HUES48 (cell line): ENCODE results near the gene HSPA9.
"Not testable (repeated sequence)": the region's sequence is repeated elsewhere in the genome, so short reads cannot be mapped to it uniquely, and the experiment has no call there.

Experiments
- H3K27ac ChIP-seq: one replicate; pipeline ENCODE4 v1.7.0; 2013; ENCODE audit warnings: low read depth, low read length, inconsistent platforms
- H3K27me3 ChIP-seq: 2 replicates; pipeline ENCODE4 v1.6.1; 2013; ENCODE audit warnings: mild to moderate bottlenecking, low read length; ENCODE audit not compliant: control insufficient read depth, insufficient read depth
- H3K36me3 ChIP-seq: 2 replicates; pipeline ENCODE4 v1.6.1; 2013; ENCODE audit warnings: low read length; ENCODE audit not compliant: control insufficient read depth, insufficient read depth
- H3K4me1 ChIP-seq: 2 replicates; pipeline ENCODE4 v1.6.1; 2013; ENCODE audit warnings: mild to moderate bottlenecking, low read length; ENCODE audit not compliant: control insufficient read depth, insufficient read depth
- H3K4me3 ChIP-seq: 2 replicates; pipeline ENCODE4 v1.5.1; 2013; ENCODE audit warnings: mild to moderate bottlenecking, low read depth, low read length
- H3K9ac ChIP-seq: 2 replicates; pipeline ENCODE4 v1.6.1; 2013; ENCODE audit warnings: mild to moderate bottlenecking, low read depth, low read length, moderate library complexity
- H3K9me3 ChIP-seq: 2 replicates; pipeline ENCODE4 v1.6.1; 2013; ENCODE audit warnings: low read length; ENCODE audit not compliant: control insufficient read depth, insufficient read depth

The HSPA9 gene

DNA sequence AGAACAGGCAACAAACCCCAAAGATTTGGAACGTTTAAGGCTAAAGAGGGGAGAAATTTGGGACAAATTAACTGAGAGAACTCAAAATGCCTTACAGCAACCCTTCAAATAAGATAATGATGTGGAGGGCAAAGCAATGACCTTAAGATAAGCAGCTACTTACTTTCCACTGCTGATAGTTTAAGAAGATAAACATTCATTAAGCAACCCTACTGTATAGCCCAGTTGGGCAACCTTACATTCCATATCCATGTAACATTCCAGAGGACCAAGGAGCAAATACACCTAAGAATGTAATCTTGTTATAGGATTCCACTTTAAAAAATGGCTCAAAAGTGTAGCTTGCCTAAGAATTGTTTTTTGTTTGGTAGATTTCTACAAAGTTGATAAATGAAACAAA is 47.0 kb downstream of the HSPA9 start:
- Histone ChIP-seq H3K9me3 (no peaks in the 10 kb centered on the region), H3K27me3 (no peaks in the 10 kb centered on the region), H3K27ac (peak overlapping the region; percentile 15), H3K36me3 (peaks cover 15% of the 10 kb centered on the region; the same call in 1 of the 2 replicates), H3K4me1 (no peaks in the 10 kb centered on the region), H3K9ac (no peak overlapping the region), H3K4me3 (no peak overlapping the region)

- no peak overlapping the region for H3K27ac ChIP-seq
- H3K36me3 ChIP-seq, result peaks cover 12% of the 10 kb centered on the region; the same call in 1 of the 2 replicates
- H3K4me1 ChIP-seq, result no peaks in the 10 kb centered on the region
Measured at GRCh38 chr5:138527170-138527569, 48.0 kb downstream of the HSPA9 start.

GRCh38 chr5:138523406-138523805 is 51.8 kb downstream of the HSPA9 start:
- Histone ChIP-seq H3K9me3 (no peaks in the 10 kb centered on the region), H3K9ac (no peak overlapping the region), H3K4me1 (no peaks in the 10 kb centered on the region), H3K27me3 (no peaks in the 10 kb centered on the region), H3K27ac (no peak overlapping the region), H3K4me3 (no peak overlapping the region), H3K36me3 (peaks cover 20% of the 10 kb centered on the region)

More at GRCh38 chr5:138527170-138527569, 48.0 kb downstream of the HSPA9 start:
- no peak overlapping the region for H3K4me3 ChIP-seq
- no peaks in the 10 kb centered on the region for H3K27me3 ChIP-seq
- H3K9ac ChIP-seq, result no peak overlapping the region
- no peaks in the 10 kb centered on the region for H3K9me3 ChIP-seq

GRCh38 chr5:138520971-138521370 is 54.2 kb downstream of the HSPA9 start:
- Histone ChIP-seq H3K9ac (no peak overlapping the region), H3K27me3 (no peaks in the 10 kb centered on the region), H3K4me3 (no peak overlapping the region), H3K9me3 (no peaks in the 10 kb centered on the region), H3K4me1 (no peaks in the 10 kb centered on the region), H3K27ac (no peak overlapping the region), H3K36me3 (peaks cover 43% of the 10 kb centered on the region)

DNA sequence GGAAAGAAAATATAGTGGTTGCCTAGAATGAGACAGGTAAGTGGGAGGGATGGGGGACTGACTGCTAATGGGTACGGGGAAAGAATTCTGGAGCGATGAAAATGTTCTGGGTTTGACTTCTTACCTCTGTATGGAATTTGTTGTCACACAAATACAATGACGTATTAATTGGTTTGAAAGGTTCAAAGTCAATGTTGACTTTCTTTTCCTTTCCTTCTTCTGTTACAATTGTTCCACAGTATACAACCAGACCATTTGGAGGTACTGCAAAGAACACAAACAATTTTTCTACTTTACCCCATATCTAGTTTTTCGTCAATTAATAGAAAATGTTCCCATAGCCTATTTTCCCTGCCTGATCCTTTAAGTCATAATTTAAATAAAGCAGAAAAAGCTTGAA is 57.8 kb downstream of the HSPA9 start:
- Histone ChIP-seq H3K27me3 (no peaks in the 10 kb centered on the region), H3K4me3 (no peak overlapping the region), H3K9me3 (no peaks in the 10 kb centered on the region), H3K9ac (no peak overlapping the region), H3K36me3 (peaks cover 79% of the 10 kb centered on the region), H3K4me1 (no peaks in the 10 kb centered on the region), H3K27ac (no peak overlapping the region)

- Histone ChIP-seq H3K27ac (no peak overlapping the region), H3K27me3 (no peaks in the 10 kb centered on the region), H3K36me3 (peaks cover 85% of the 10 kb centered on the region), H3K4me3 (no peak overlapping the region), H3K4me1 (no peaks in the 10 kb centered on the region), H3K9me3 (no peaks in the 10 kb centered on the region), H3K9ac (no peak overlapping the region)
Measured at GRCh38 chr5:138515556-138516245, 59.5 kb downstream of the HSPA9 start.

DNA sequence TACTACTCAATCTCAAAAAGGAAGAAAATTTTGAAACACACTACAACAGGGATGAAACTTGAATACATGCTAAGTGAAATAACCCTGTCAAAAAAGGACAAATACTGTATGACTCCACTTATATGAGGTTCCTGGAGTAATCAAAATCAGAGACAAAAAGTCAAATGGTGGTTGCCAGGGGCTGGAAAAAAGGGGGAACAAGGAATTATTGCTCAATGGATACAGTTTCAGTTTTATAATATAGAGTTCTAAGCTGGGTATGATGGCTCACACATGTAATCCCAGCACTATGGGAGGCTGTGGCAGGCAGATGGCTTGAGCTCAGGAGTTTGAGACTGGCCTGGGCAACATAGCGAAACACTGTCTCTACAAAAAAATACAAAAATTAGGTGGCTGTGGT is 61.2 kb downstream of the HSPA9 start:
- H3K36me3 ChIP-seq, result peaks cover 97% of the 10 kb centered on the region

GRCh38 chr5:138508958-138509357 is 66.2 kb downstream of the HSPA9 start:
- H3K27me3 ChIP-seq, result no peaks in the 10 kb centered on the region
- H3K9ac ChIP-seq, result no peak overlapping the region
- H3K4me1 ChIP-seq, result no peaks in the 10 kb centered on the region
- H3K9me3 ChIP-seq, result no peaks in the 10 kb centered on the region
- H3K4me3 ChIP-seq, result no peak overlapping the region
- H3K27ac ChIP-seq, result no peak overlapping the region
- peaks cover 83% of the 10 kb centered on the region for H3K36me3 ChIP-seq

More for the DNA sequence above, 61.2 kb downstream of the HSPA9 start:
- H3K27me3 ChIP-seq, result no peaks in the 10 kb centered on the region
- H3K4me3 ChIP-seq, result no peak overlapping the region
- no peak overlapping the region for H3K9ac ChIP-seq
- no peaks in the 10 kb centered on the region for H3K4me1 ChIP-seq
- no peak overlapping the region for H3K27ac ChIP-seq
- no peaks in the 10 kb centered on the region for H3K9me3 ChIP-seq

DNA sequence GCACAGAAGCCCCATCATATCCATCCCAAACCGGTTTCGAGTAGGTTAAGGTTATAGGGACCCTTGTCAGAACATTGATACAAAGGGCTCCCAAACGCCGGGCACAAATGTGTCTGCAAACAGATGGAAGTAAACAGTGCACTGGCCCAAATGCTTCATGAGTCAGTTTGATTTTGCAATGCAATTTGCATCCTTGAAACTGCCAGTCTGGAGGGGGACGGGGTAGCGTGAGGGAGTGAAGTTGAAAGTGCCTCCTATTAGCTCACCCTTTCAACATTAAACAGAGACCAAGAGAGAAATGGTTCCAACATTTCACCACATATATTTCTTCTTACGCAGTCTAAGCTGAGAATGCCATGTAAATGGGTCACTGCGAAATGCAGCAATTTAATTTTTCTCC is 67.7 kb downstream of the HSPA9 start:
- H3K4me1 ChIP-seq, H3K4me3 ChIP-seq, H3K9me3 ChIP-seq, H3K27ac ChIP-seq, H3K27me3 ChIP-seq, H3K9ac ChIP-seq: not testable (repeated sequence)
- H3K36me3 ChIP-seq, result peaks cover 68% of the 10 kb centered on the region

DNA sequence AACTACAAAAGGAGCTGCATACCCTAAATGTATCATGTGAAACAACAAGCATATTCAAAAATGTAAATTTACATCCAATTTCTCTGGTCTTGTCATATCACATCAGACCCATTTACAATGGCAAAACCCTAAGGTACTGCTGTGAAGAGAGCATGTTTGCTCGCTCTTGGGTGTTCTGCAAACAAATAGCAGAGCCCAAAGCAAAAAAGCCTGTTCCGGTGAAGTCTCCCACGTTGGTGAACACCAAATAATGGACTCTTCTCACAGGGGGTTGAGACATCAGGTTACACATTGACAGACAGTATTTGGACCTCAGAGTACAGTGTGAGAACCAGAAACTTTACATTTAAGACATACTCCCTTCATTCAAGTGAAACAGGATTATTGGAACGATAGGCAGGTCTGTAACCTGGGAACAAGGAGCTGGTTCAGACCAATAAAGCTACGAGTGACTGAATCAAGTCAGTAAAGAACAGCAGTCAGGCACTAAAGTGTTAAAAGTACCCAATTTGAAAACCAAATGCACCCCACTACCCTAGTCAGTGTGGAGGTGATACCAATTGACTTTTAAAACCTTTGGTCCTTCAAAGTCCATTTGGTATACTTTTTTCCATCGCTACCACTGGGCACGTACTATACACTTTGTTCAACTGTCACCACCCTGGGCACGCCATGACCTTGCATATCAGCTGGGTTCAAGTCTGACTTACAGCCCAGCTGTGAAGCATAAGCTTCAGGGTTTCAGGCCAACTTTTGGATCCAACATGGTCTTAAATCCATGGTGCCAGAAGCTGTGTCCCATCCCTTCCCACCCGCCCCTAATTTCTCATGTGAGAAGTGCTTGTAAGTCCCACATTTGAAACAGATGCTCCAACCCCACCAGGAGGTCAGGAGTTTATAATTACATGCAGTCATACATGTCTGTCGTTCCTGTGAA is 68.6 kb downstream of the HSPA9 start:
- H3K9me3 ChIP-seq, result no peaks in the 10 kb centered on the region
- no peak overlapping the region for H3K27ac ChIP-seq
- no peaks in the 10 kb centered on the region for H3K27me3 ChIP-seq
- H3K4me3 ChIP-seq, result no peak overlapping the region
- H3K9ac ChIP-seq, result no peak overlapping the region
- H3K4me1 ChIP-seq, result no peaks in the 10 kb centered on the region
- H3K36me3 ChIP-seq, result peaks cover 61% of the 10 kb centered on the region

- no peak overlapping the region for H3K9ac ChIP-seq
- peak overlapping the region; percentile 11 for H3K27ac ChIP-seq
Measured at GRCh38 chr5:138504799-138505198, 70.4 kb downstream of the HSPA9 start.

More at GRCh38 chr5:138504799-138505198, 70.4 kb downstream of the HSPA9 start:
- no peak overlapping the region for H3K4me3 ChIP-seq
- no peaks in the 10 kb centered on the region for H3K9me3 ChIP-seq
- H3K36me3 ChIP-seq, result peaks cover 42% of the 10 kb centered on the region
- no peaks in the 10 kb centered on the region for H3K4me1 ChIP-seq
- no peaks in the 10 kb centered on the region for H3K27me3 ChIP-seq
